SW480 (cell line): ENCODE results near the gene COL1A2.

ENCODE experiments used
- DNase-seq: peaks from one replicate; pipeline ENCODE4 v3.0.0-alpha.2; 2016; ENCODE audit warnings: low spot score

Gene COL1A2

GRCh38 chr7:94384315-94384714, 10.4 kb upstream of the COL1A2 start:
- DNase-seq: no peak

- no peak for DNase-seq
Observed at GRCh38 chr7:94386416-94386815, 8.3 kb upstream of the COL1A2 start.

GRCh38 chr7:94388540-94388939, 6.2 kb upstream of the COL1A2 start:
- DNase-seq: no peak

GRCh38 chr7:94389381-94389780, 5.3 kb upstream of the COL1A2 start:
- DNase-seq: no peak

GRCh38 chr7:94391726-94392392, 2.8 kb upstream of the COL1A2 start:
- DNase-seq: no peak

- DNase-seq: no peak
Observed at GRCh38 chr7:94392393-94392786, 2.3 kb upstream of the COL1A2 start.

GRCh38 chr7:94393246-94394108, 1.2 kb upstream of the COL1A2 start:
- no peak for DNase-seq

GRCh38 chr7:94394109-94394436, 622 bp upstream of the COL1A2 start:
- no peak for DNase-seq

GRCh38 chr7:94395141-94396036, 694 bp downstream of the COL1A2 start:
- peak; percentile 75 for DNase-seq

GRCh38 chr7:94396037-94396431, 1.3 kb downstream of the COL1A2 start:
- no peak for DNase-seq

GRCh38 chr7:94396596-94396995, 1.9 kb downstream of the COL1A2 start:
- DNase-seq: no peak

GRCh38 chr7:94397722-94398121, 3.0 kb downstream of the COL1A2 start:
- no peak for DNase-seq

- no peak for DNase-seq
Observed at GRCh38 chr7:94398841-94399240, 4.1 kb downstream of the COL1A2 start.

GRCh38 chr7:94400022-94400421, 5.3 kb downstream of the COL1A2 start:
- DNase-seq: no peak

GRCh38 chr7:94400643-94401427, 6.1 kb downstream of the COL1A2 start:
- DNase-seq: no peak

- no peak for DNase-seq
Observed at GRCh38 chr7:94401428-94401814, 6.7 kb downstream of the COL1A2 start.

GRCh38 chr7:94403546-94403945, 8.9 kb downstream of the COL1A2 start:
- DNase-seq: no peak

- DNase-seq: no peak
Observed at GRCh38 chr7:94405506-94405905, 10.8 kb downstream of the COL1A2 start.

GRCh38 chr7:94406696-94407095, 12.0 kb downstream of the COL1A2 start:
- no peak for DNase-seq

- DNase-seq: no peak
Observed at GRCh38 chr7:94409200-94409948, 14.7 kb downstream of the COL1A2 start.
